ENCODE data around the gene ZCCHC4.
A peak's percentile ranks its signal among the peaks of the same experiment; 100 is the strongest.
"Not testable (repeated sequence)": the region's sequence is repeated elsewhere in the genome, so short reads cannot be mapped to it uniquely, and the experiment has no call there.

The ZCCHC4 gene

DNA sequence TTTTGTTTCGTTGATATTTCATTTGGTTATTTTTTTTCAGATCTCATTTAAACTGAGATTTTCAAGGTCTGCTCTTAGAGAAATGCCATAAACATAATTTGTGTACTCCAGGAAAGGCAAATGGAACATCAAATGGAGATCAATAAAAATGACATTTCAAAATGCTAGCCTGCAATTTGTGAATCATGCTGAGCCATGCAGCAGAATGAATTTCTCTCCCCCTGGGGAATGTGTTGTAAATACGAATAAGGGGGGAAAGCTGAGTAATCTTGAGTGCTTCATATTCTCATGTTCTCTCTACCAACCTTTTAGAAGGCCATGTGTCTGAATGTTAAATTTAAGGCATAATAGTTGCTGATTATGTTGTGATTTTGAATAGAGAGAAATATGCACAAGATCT is 7.8 kb downstream of the ZCCHC4 start:
- no peak for DNase-seq (ENCODE audit: low spot score)
- FAIRE-seq = no peak

DNA sequence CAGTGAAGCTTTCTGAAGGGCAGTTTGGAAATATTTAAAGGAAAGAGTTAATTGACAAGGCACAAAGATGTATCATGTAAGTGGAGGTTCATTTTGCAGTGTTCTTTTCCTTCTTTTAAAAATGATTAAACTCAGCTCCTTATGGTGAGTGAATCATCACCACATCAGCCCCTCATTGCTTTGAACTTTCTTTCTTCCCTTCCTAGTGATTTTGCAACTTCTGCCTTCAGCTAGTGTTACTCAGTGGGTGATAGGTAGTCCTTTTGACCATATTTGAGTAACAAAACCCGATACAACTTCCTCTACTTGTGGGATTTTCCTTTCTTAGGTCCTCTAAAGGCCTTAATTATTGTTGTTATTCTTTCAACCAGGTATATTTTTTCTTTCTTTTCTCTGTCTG is 8.2 kb downstream of the ZCCHC4 start:
- DNase-seq (ENCODE audit: low spot score) = peak; percentile 74
- peak; percentile 96 for FAIRE-seq

DNA sequence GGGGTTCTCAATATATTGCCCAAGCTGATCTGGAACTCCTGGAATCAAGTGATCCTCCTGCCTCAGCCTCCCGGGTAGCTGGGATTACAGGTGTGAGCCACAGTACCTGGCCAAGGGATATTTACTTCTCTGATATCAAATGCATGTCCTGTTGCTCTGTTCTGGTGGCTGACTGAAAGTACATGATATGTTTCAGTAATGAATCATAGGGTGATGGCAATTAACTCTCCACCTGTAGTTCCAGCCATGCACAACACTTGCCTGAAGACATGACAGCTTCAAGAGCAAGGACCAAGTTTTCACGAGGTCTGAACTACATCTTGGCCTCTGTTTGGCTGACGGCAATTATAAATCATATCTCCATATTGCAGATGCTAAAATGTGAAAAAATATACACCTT is 9.1 kb downstream of the ZCCHC4 start:
- DNase-seq (ENCODE audit: low spot score) (no peak), FAIRE-seq (no peak)

DNA sequence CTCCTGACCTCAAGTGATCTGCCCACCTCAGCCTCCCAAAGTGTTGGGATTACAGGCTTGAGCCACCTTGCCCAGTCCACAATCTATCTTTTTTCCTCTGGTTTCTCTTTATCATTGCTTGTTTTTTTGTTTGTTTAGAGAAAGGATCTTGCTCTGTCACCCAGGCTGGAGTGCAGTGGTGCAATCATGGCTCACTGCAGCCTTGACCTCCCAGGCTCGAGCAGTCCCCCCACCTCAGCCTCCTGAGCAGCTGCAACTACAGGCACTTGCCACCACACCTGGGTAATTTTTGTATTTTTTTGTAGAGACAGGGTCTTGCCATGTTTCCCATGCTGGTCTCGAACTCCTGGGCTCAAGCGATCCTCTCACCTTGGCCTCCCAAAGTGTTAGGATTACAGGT is 15.9 kb downstream of the ZCCHC4 start:
- DNase-seq (ENCODE audit: low spot score) = not testable (repeated sequence)

DNA sequence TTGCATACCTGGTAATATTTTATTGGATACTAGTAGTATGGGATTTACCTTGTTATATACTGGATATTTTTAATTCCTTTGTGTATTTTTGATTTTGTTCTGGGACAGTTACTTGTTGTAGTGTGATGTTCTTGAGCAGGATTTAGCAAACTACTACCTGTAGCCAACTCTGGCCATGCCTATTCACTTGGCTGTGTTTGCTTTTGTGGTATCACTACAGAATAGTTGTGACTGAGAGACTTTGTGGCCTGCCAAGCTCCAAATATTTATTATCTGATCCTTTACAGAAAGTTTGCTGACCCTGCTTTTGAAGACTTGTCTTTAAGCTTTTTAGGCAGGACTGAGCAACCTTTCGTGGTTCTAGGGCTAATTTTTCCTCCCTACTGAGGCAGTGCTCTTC is 17.8 kb downstream of the ZCCHC4 start:
- FAIRE-seq = no peak

More for the DNA sequence above, 15.9 kb downstream of the ZCCHC4 start:
- FAIRE-seq = not testable (repeated sequence)

DNA sequence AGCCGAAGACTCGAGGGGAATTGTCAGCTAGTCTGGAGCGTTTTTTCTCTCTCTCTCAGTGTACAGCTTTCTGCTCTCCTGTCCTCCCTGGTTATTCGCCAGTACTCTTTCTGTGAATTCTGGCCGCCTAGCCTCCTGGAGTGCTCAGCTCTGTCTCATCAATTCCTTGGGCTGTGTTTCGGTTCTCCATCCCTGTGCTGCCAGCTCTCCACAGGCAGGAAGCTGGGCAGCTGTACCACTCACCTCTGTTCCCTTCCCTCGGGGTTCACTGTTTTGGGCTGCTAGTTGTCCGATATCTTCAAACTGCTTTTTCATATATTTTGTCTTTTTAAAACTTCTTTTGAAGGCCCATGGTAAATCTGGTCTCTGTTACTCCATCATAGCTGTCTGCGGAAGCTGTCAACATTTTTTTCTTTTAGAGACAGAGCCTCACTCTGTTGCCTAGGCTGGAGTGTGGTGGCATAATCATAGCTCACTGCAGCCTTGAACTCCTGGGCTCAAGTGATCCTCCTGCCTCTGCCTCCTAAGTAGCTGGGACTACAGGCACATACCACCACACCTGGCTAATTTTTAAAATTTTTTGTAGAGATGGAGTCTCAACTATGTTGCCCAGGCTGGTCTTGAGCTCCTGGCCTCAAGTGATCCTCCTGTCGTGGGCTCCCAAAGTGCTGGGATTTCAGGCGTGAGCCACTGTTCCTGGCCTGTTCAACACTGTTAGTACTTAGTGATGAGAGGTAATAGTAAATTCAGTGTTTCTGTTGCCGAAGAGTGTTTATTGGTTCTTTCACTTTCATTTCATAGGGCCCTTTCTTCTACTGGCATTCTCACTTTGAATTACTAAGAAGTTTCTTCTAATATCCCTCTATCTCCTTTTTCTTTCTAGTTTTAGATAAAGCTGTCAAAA is 18.6 kb downstream of the ZCCHC4 start:
- FAIRE-seq = no peak
- DNase-seq (ENCODE audit: low spot score) = no peak

More for the DNA sequence above, 17.8 kb downstream of the ZCCHC4 start:
- no peak for DNase-seq (ENCODE audit: low spot score)

DNA sequence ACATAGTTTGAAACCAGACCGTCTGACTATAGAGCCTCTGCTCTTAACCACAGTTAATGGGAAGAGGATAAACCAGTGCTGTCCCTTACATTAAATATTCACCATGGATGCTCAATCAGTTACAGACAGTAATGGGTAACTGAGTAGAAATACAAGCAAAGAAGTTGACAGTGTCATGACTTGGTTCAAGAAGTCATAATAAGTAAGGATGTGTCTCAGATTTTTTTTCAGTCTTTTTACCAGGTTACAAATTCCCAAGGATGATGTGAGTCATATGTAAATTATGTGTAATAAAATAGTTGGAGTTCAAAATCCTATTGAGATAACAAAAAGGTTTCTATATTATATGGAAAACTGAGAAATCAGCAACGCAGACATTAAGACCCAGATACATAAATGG is 31.1 kb downstream of the ZCCHC4 start:
- peak; percentile 92 for FAIRE-seq
- DNase-seq (ENCODE audit: low spot score) = peak; percentile 62

DNA sequence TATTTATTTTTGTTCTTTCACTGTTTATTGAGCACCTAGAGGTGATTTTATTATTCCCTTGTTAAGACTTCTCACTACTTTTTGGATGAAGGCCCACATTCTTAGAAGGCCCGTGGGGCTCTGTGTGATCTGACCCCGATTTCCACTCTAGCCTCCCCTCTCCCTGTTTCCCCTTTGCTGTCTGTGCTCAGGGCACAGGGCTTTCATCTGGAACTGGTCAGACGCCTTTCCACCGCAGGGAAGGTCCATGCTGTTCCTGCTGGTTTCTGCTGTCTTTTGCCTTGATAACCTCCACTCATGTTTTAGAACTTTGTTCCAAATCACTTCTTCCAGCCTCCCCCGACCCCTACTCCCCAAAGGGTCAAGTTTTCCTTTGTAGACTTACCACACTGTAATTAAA is 33.2 kb downstream of the ZCCHC4 start:
- DNase-seq (ENCODE audit: low spot score) = no peak
- no peak for FAIRE-seq

DNA sequence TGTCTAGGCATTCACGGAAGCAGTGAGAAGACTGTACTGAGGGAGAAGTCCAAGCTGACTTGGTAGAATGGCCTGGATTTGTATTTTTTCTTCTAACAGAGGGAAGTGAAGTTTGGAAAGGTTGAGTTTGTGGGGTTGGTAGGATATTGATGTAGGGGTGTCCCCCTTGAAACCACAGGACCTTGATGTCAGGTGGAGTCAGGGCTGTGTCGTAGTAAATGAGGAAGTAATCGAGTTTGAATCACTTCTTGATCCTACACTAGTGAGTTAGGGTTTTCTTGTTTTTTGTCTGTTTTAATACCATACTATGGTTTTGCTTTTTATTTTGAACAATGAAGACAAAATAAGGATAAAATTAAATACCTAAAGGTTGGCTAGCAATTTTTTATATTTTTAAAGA is 34.3 kb downstream of the ZCCHC4 start:
- FAIRE-seq = no peak
- no peak for DNase-seq (ENCODE audit: low spot score)

DNA sequence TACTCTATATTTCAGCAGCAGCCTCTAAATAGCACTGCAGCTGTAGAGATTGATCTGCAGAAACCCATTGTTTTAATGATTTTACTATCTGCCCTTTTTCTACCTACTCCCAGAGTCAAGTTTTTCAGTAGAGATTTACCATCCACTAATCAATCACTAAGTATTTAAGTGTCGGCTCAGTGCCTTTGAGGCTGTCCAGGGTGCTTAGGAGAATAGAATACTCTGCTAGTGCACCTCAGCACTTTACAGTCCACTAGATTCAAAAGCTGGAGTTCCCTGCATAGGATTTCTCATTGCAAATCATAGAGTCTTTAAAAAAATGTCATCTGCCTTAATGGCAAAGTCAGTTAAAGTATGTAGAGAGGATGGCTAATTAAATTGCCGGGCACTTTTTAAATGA is 34.9 kb downstream of the ZCCHC4 start:
- no peak for DNase-seq (ENCODE audit: low spot score)
- no peak for FAIRE-seq

DNA sequence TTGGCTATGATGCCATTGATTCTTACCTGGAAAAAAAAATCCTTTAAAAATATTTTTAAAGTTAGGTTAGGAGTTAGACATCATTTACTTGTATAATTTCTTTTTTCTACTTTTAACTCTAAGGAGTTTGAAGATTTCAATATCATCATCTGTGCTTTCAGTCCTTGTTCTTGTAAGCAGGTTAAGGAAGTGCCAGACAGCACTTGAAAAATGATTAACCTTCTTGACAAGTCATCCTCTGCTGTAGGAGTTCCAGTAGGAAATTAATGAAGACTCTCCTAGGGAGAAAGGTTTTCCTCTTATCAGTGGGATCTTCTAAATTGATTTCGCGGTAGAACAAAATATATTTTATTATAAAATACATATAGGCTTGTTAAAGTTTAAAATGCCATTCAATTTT is 35.4 kb downstream of the ZCCHC4 start:
- FAIRE-seq (peak; percentile 86), DNase-seq (ENCODE audit: low spot score) (no peak)

DNA sequence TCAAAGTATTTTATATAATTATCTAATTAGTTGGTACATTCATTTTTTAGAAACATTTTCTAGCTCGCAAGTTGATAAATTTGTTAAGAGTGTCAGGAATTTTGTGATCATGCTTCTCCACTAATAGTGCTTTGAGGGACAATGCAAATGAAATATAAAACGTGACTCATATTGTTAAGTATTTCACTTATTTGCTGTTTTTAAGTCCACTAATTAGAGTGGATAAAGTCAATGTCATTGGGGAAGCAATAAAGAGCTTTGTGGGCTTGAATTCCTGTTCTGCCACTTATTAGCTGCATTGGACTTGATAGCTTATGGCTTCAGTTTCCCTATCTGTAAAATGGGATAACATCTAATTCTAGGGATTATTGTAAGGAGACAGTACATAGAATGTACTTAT is 38.0 kb downstream of the ZCCHC4 start:
- FAIRE-seq = no peak
- DNase-seq (ENCODE audit: low spot score) = no peak

DNA sequence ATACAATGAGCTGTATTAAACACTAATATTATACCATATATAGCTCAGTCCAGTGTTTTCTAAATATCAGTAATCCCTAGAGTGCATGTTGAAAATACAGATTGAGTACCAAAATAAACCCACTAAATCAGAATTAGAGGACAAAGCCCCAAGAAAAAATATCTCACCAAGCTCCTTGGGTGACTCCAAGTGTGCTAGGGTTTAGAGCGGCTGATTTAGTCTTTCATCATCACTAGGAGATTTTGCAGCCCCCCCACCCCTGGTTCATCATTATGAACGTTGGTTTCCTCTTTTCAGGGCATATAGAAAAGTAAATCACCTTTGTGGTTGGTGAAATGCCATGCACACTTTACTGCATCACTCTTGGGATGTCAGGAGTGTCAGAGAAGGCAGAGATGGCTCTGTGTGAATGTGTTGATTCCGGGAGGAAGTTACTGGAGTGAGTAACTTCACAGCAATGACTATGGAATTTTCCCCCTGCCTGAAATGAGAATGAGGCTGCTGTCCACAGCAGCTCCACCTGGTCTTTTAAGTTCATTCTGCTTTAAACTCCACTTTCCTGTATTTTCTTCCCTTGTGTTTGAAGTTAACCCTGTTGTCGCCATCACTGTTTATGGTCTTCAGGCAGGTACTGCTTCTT is 39.3 kb downstream of the ZCCHC4 start:
- FAIRE-seq (peak; percentile 78), DNase-seq (ENCODE audit: low spot score) (peak; percentile 65)

DNA sequence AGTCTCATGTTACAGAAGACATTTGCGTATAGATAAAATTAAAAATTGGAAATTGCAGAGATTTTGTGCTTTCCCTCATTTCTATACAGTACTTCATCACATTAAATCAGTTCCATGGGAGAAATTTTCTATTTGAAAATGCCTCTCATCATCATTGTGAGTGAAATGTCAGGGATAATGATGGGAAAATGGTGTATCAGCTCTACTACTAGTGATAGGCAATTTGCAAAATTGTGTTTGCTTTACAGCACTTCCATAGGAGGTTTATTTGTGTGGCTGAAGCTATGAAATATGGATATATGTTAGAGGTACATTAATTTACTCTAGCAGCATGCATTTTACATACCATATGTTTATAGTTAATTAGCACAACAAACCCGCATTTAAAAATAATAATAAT is 43.5 kb downstream of the ZCCHC4 start:
- DNase-seq (ENCODE audit: low spot score) (no peak), FAIRE-seq (no peak)

DNA sequence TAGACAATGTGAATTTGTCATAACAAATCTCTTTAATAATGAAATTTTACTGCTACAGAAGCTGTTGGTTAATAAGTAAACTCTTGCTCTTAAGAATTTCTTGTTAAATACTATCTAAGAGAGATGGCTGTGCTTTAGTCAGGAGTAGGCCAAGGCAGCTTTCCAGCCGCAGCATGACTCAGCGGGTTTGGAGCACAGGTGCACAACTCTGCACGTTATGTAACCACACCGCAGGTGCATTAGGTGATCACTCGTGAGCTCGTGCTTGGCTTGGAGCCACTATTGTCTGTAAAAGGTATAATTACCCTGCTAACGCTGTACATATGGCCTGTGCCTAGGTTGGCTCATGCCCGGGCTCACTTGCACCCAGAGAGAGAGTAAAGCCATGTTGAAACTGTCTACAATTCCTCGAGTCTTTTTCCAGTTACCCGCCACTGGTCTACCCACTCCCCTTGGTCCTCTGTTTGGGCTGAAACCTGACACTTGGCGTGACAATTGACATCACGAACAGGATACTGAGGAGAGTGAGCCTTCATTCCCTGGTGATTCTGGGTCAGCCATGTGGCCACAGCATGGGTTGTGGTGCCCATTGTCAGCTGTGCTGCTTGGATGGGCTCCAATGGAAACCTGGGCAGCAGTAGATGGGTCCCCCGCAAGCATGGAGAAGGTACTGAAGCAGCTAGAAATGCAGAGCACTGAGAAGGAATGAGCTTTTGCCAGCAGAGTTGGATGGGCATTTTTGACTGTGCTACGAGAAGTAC is 46.1 kb downstream of the ZCCHC4 start:
- DNase-seq (ENCODE audit: low spot score) (no peak), FAIRE-seq (no peak)

DNA sequence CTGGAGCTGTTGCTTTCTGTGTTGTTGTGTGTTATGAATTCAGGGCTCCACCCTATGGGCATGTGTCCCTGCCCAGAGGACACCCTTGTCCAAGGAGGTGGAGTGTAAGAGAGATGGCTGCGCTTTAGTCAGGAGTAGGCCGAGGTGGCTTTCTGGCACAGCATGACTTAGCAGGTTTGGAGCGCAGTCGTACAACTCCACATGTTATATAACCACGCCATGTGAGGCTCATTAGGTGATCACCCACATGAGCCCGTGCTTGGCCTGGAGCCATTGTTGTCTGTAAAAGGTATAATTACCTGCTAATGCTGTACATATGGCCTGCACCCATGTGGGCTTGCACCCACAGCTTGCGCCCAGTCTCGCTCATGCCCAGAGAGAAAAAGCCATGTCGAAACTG is 48.7 kb downstream of the ZCCHC4 start:
- DNase-seq (ENCODE audit: low spot score) (no peak), FAIRE-seq (no peak)

DNA sequence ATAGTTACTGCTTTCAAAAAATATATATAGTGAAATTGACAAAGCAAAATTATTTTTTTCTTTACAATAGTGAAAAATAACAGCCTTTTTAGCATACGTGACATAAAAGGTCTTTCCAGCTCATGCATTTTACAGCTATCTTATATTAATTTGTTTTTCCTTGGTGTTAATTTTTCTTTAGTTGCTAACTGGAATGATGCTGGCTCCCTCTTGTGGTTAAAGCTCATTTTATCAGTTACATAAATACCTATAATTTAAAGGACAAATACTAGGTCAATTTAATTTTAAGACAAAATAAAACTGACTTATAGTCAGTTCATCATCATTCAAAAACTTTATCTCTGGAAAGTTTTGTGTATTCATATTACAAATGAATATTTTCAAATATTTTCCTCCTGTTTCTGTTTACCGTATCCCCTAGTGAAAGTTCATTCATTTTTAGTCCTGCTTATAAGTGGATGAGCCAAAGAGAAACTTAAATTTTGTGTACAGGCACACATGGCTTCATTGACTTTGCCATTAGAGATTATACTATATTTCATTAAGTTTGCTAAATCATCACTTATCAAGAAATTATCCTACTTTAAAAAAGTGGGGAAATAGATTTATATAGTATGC is 54.5 kb downstream of the ZCCHC4 start:
- peak; percentile 82 for FAIRE-seq
- DNase-seq (ENCODE audit: low spot score) = peak; percentile 31

DNA sequence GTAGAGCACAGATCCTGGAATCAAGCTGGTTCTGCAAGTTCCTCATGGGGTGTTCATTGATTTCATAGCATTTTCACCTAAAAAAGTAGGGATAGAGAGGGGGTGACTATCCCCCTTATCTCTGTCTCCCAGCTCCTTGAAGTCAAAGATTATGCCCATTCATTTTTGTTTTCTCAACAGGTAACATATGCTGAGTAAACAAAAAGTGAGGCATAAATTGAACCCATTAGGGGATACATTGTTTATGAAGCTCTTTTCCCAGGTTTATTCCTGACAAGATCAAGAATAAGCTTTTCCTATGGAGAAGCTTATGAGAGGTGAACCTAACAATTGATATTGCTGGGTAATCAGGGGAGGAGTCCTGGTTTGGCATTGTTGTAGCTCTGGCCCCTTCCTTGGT is 55.3 kb downstream of the ZCCHC4 start:
- no peak for DNase-seq (ENCODE audit: low spot score)
- FAIRE-seq = no peak

DNA sequence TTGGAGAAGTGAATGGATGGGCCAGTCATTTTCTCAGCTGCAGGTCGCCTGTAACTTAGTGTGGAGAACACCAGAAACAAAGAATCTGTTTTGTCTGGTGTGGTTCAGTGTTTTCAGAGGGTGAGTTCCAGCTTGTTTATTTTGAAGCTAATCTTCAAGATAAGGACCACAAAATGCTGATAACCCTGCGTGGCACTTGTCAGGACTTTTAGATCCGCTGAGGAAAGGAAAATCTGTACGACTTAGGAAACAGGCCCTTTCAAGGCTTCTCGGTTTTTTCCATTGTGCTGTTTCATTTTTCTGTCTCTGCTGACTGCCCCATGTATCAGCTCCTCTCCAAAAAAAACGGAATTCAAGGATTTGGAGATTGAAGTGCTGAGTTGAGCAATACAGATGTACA is 55.7 kb downstream of the ZCCHC4 start:
- DNase-seq (ENCODE audit: low spot score) (no peak), FAIRE-seq (no peak)

DNA sequence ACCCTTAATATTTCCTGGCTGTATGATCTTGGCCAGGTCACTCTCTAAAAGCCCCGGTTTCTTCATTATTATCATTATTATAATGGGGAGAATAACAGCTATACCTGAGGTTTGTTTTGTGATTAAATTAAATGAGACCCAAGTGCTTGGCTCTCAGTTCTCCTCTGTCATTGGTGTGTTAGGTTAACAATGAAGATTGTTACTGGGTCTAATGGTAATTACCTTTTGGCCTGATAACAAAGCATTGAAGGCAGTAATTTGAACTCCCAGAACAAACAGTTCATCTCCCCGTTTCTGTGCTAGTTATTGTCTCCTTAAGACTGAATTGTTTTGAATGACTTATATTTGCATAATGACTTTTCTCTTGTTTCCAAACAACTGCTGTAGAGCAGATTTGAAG is 57.7 kb downstream of the ZCCHC4 start:
- DNase-seq (ENCODE audit: low spot score) (no peak), FAIRE-seq (no peak)

DNA sequence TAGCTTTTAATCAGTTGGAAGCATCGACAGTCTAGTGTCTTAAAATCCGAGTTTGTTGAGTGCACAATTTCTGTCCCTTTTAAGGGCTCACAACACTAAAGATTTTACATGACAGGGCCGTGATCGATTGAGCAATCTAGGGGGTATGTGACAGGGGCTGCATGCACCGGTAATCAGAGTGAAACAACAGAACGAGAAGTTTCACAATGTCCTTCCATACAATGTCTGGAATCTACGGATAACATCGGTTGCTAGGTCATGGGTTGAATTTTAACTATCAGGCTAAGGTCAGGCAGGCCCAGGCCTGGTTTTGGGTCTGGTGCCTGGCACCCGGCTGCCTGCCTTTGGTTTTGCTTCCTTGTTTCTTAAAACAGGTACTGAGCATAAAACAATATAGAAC is 60.0 kb downstream of the ZCCHC4 start:
- not testable (repeated sequence) for DNase-seq (ENCODE audit: low spot score); FAIRE-seq
